ENCODE measurements around the gene NPBWR2.

Gene NPBWR2

DNA sequence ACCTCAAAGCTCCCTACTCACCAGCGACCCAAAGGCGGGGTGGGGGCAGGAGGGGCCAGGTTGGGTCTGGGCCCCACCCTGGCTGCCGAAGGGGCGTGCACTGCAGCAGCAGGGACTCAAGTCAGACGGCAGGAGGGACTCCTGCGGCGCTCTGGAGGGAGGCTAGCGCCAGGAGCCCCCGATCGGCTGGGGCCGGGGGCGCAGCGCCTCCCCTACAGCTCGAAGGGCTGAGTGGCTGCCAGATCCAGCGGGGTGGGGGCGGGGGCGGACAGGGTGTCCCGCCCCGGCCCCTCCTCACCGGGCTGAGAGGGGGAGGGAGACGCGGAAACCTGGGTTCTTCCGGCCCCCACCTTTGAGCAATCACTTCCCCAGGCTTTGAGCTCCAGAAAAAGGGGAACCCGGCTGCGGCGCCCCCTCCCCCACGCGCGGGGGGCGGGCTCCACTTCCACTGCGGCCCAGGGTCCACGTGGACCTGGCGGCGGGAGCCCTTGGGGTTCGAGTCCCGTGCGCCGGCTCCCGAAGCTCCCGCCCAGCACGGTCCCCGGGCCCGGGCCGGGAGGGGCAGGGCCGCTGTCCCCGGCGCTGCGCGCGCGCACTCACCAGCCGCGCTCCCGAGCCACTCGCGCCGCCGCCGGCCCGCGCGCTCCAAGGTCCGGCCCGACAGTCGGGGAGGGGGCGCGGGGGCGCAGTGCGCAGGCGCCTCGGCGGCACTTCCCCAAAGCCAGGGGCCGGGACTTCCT lies 27.9 kb downstream of the NPBWR2 start, which contains the start of gene RGS19:
Gene RGS19, minus strand, starts transcription at position 246 of the 740 bp plus-strand sequence. CDS start 2,632 bp downstream, outside the sequence.
- Histone ChIP-seq H3K27me3 (replicated peaks; ENCODE audit: insufficient read depth, low read length) (peaks cover 36% of the 10 kb centered on the region), H2AFZ (ENCODE audit: low read length) (peak within 1 kb of the TSS; percentile 77), H3K36me3 (replicated peaks; ENCODE audit: insufficient read depth, low read length) (no peaks in the 10 kb centered on the region), H3K4me1 (ENCODE audit: low read length) (peaks cover 17% of the 10 kb centered on the region), H3K79me2 (ENCODE audit: low read length) (no peaks in the 10 kb centered on the region), H3K9me3 (replicated peaks; ENCODE audit: insufficient read depth, low read length) (no peaks in the 10 kb centered on the region), H3K27ac (ENCODE audit: low read length) (no peak within 1 kb of the TSS), H3K4me2 (ENCODE audit: low read depth, low read length) (peak within 1 kb of the TSS; percentile 98), H3K9ac (ENCODE audit: low read length) (peak within 1 kb of the TSS; percentile 76), H3F3A (ENCODE audit: insufficient read depth, low read length) (peaks cover 26% of the 10 kb centered on the region), H3K9me2 (replicated peaks; ENCODE audit: insufficient read depth, low read length) (no peaks in the 10 kb centered on the region), H3K4me3 (ENCODE audit: low read length) (peak within 1 kb of the TSS; percentile 94), H4K20me1 (ENCODE audit: insufficient read depth, low read length) (no peaks in the 10 kb centered on the region)
- no peak for TF ChIP-seq EZH2 (optimal IDR thresholded peaks at IDR 0.05; ENCODE audit: low read depth, low read length)
- TF ChIP-seq, protein P1, sequence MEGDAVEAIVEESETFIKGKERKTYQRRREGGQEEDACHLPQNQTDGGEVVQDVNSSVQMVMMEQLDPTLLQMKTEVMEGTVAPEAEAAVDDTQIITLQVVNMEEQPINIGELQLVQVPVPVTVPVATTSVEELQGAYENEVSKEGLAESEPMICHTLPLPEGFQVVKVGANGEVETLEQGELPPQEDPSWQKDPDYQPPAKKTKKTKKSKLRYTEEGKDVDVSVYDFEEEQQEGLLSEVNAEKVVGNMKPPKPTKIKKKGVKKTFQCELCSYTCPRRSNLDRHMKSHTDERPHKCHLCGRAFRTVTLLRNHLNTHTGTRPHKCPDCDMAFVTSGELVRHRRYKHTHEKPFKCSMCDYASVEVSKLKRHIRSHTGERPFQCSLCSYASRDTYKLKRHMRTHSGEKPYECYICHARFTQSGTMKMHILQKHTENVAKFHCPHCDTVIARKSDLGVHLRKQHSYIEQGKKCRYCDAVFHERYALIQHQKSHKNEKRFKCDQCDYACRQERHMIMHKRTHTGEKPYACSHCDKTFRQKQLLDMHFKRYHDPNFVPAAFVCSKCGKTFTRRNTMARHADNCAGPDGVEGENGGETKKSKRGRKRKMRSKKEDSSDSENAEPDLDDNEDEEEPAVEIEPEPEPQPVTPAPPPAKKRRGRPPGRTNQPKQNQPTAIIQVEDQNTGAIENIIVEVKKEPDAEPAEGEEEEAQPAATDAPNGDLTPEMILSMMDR (IDR thresholded peaks at IDR 0.05; ENCODE audit: low read length) = no peak
- no peak for TF ChIP-seq EZH2phosphoT487 (IDR thresholded peaks at IDR 0.05; ENCODE audit: low read length)
- peak; percentile 76 for DNase-seq

DNA sequence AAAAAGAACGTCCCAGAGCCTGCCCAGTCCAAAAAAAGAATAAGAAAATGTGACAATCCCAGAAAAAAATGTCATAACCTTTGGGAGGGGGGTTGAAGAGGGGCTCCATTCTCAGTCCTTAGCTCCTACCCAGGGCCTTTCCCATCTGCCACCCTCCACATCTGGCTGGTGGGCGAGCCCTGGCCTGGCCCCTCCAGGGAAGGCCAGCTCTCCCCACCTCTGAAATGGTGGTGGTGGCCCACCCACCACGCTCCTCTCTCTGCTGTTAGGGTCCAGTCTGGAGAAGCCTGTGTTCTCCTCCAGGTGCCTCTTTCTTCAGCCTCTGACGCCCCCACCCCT lies 28.5 kb downstream of the NPBWR2 start:
- Histone ChIP-seq H4K20me1 (ENCODE audit: insufficient read depth, low read length) (no peaks in the 10 kb centered on the region), H3K4me2 (ENCODE audit: low read depth, low read length) (peak overlapping the region; percentile 98), H3K27ac (ENCODE audit: low read length) (no peak overlapping the region), H3K36me3 (replicated peaks; ENCODE audit: insufficient read depth, low read length) (no peaks in the 10 kb centered on the region), H3K27me3 (replicated peaks; ENCODE audit: insufficient read depth, low read length) (peaks cover 31% of the 10 kb centered on the region), H3K9me2 (replicated peaks; ENCODE audit: insufficient read depth, low read length) (no peaks in the 10 kb centered on the region), H2AFZ (ENCODE audit: low read length) (peak overlapping the region; percentile 77), H3K4me1 (ENCODE audit: low read length) (peaks cover 17% of the 10 kb centered on the region), H3K9ac (ENCODE audit: low read length) (peak overlapping the region; percentile 76), H3K9me3 (replicated peaks; ENCODE audit: insufficient read depth, low read length) (no peaks in the 10 kb centered on the region), H3F3A (ENCODE audit: insufficient read depth, low read length) (peaks cover 26% of the 10 kb centered on the region), H3K4me3 (ENCODE audit: low read length) (peak overlapping the region; percentile 94), H3K79me2 (ENCODE audit: low read length) (no peaks in the 10 kb centered on the region)
- no peak for DNase-seq
- TF ChIP-seq EZH2 (optimal IDR thresholded peaks at IDR 0.05; ENCODE audit: low read depth, low read length) = no peak
- TF ChIP-seq, protein P1 (IDR thresholded peaks at IDR 0.05; ENCODE audit: low read length) = no peak
- TF ChIP-seq EZH2phosphoT487 (IDR thresholded peaks at IDR 0.05; ENCODE audit: low read length) = no peak

DNA sequence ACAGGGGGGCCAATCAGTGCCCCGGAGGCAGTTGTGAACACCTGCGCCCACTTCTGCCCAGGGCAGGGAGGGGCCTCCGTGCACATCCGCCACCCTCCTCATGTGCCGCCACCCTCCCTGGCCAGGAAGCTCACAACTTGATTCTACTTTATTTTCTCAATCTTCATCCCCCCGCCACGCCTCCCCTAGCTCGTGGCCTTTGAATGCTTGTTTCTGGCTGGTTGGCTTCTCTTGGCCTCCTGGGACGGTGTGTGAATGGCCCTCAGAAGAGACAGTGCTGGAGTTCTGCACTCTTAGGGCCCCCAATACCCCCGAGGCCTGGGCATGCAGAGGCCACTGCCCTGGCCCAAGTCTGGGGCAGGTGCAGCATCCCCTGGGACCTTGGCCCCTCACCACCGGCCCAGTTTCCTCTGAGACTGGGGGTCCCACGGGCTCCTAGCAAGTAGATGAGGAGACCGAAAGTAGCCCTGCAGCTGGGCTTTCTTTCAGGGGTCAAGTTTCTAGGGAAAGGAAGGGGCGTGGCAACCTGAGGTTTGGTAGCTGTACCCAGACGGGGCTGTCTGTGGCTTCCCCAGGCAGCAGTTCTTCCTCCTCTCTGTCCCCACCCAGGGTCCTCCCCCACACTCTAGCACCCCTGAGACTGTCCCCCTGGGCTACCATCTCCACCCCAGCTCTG lies 29.4 kb downstream of the NPBWR2 start:
- peak overlapping the region; percentile 94 for H3K4me3 ChIP-seq (ENCODE audit: low read length)
- H3K9me3 ChIP-seq (replicated peaks; ENCODE audit: insufficient read depth, low read length) = no peaks in the 10 kb centered on the region
- peak overlapping the region; percentile 25; the same call in 1 of the 2 replicates for H3K27ac ChIP-seq (ENCODE audit: low read length)
- H3K4me1 ChIP-seq (ENCODE audit: low read length) = peaks cover 14% of the 10 kb centered on the region
- H3K27me3 ChIP-seq (replicated peaks; ENCODE audit: insufficient read depth, low read length) = peaks cover 25% of the 10 kb centered on the region
- H2AFZ ChIP-seq (ENCODE audit: low read length) = no peak overlapping the region
- H3K36me3 ChIP-seq (replicated peaks; ENCODE audit: insufficient read depth, low read length) = no peaks in the 10 kb centered on the region
- peak overlapping the region; percentile 76; the same call in 1 of the 2 replicates for H3K9ac ChIP-seq (ENCODE audit: low read length)
- DNase-seq = peak; percentile 46
- peaks cover 26% of the 10 kb centered on the region for H3F3A ChIP-seq (ENCODE audit: insufficient read depth, low read length)
- H4K20me1 ChIP-seq (ENCODE audit: insufficient read depth, low read length) = no peaks in the 10 kb centered on the region
- TF ChIP-seq EZH2phosphoT487 (IDR thresholded peaks at IDR 0.05; ENCODE audit: low read length) (no peak), EZH2 (optimal IDR thresholded peaks at IDR 0.05; ENCODE audit: low read depth, low read length) (no peak)
- TF ChIP-seq, protein P1 (IDR thresholded peaks at IDR 0.05; ENCODE audit: low read length) = no peak
- H3K4me2 ChIP-seq (ENCODE audit: low read depth, low read length) = peak overlapping the region; percentile 98
- no peaks in the 10 kb centered on the region for H3K9me2 ChIP-seq (replicated peaks; ENCODE audit: insufficient read depth, low read length)
- no peaks in the 10 kb centered on the region for H3K79me2 ChIP-seq (ENCODE audit: low read length)

Measured in MM.1S (cell line).